Neural progenitor cell (in vitro differentiated cells): ENCODE measurements around the gene HKDC1.
"Not testable (repeated sequence)": the region's sequence is repeated elsewhere in the genome, so short reads cannot be mapped to it uniquely, and the experiment has no call there.

Experiments
- CTCF ChIP-seq: fragments of 200-600 bp; sonication (generic); IDR thresholded peaks from 2 replicates; pipeline ENCODE4 v1.5.1; 2017; ENCODE audit warnings: antibody characterized with exemption, mild to moderate bottlenecking
- EZH2 ChIP-seq: fragments of 200-600 bp; sonication (generic); IDR thresholded peaks from 2 replicates; pipeline ENCODE4 v1.6.1; 2017; ENCODE audit warnings: antibody characterized with exemption, mild to moderate bottlenecking, moderate library complexity

- not testable (repeated sequence) for TF ChIP-seq CTCF, EZH2
These were observed 44.8 kb upstream of the HKDC1 start for GRCh38 chr10:69175326-69175725.
